Vagina (tissue), 2 donors: Measurements from ENCODE around the gene STEAP3.

Experiments used
- POLR2A ChIP-seq, 2 donors: fragments of 450-650 bp; IDR thresholded peaks; one replicate each; pipeline ENCODE4 v1.6.1; 2017; ENCODE audit warnings: antibody characterized with exemption in 2 of 2, mild to moderate bottlenecking in 2 of 2, moderate library complexity in 2 of 2
- POLR2AphosphoS5 ChIP-seq, 2 donors: sonication (generic); formaldehyde crosslinking; IDR thresholded peaks; one replicate each; pipeline ENCODE4 v1.9.0; 2017; ENCODE audit warnings: antibody characterized with exemption in 2 of 2, mild to moderate bottlenecking in 2 of 2, low read depth in 1 of 2; ENCODE audit not compliant: insufficient read depth in 1 of 2
- TF ChIP-seq, protein P1 (sequence below), 3 experiments: fragments of 450-650 bp in 2 of 3; fragments of 200-600 bp in 1 of 3; sonication (generic) in 1 of 3; IDR thresholded peaks; one replicate each; pipeline ENCODE4 v1.5.1; 2017 to 2019; ENCODE audit warnings: antibody characterized with exemption in 3 of 3, mild to moderate bottlenecking in 2 of 3, moderate library complexity in 2 of 3

DNA sequence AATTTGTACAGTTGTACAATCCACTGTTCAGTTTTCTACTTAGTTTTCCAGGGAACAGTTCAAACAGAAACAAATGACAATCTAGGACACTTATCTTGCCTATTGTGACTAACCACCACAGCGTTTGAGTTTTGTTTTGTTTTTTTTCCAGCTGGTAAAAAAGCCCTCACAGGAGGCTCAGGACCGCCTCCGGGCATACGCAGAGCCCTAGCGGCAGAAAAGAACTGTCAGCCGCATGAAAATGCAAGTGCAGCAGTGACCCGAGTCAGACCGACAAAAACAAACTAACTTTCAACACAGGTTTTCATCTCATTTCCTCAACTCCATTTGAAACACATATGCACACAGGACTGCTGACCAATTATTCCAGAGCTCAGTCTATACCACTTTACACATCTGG, 68.6 kb downstream of the STEAP3 start:
- TF ChIP-seq POLR2A (IDR thresholded peaks at IDR 0.05) (no peak), POLR2AphosphoS5 (IDR thresholded peaks at IDR 0.05; ENCODE audit: insufficient read depth in 1 of 2, low read depth in 1 of 2) (no peak)
- TF ChIP-seq, protein P1, sequence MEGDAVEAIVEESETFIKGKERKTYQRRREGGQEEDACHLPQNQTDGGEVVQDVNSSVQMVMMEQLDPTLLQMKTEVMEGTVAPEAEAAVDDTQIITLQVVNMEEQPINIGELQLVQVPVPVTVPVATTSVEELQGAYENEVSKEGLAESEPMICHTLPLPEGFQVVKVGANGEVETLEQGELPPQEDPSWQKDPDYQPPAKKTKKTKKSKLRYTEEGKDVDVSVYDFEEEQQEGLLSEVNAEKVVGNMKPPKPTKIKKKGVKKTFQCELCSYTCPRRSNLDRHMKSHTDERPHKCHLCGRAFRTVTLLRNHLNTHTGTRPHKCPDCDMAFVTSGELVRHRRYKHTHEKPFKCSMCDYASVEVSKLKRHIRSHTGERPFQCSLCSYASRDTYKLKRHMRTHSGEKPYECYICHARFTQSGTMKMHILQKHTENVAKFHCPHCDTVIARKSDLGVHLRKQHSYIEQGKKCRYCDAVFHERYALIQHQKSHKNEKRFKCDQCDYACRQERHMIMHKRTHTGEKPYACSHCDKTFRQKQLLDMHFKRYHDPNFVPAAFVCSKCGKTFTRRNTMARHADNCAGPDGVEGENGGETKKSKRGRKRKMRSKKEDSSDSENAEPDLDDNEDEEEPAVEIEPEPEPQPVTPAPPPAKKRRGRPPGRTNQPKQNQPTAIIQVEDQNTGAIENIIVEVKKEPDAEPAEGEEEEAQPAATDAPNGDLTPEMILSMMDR (IDR thresholded peaks at IDR 0.05) = no peak
